ENCODE measurements around the gene CCDC77.

CCDC77 gene

DNA sequence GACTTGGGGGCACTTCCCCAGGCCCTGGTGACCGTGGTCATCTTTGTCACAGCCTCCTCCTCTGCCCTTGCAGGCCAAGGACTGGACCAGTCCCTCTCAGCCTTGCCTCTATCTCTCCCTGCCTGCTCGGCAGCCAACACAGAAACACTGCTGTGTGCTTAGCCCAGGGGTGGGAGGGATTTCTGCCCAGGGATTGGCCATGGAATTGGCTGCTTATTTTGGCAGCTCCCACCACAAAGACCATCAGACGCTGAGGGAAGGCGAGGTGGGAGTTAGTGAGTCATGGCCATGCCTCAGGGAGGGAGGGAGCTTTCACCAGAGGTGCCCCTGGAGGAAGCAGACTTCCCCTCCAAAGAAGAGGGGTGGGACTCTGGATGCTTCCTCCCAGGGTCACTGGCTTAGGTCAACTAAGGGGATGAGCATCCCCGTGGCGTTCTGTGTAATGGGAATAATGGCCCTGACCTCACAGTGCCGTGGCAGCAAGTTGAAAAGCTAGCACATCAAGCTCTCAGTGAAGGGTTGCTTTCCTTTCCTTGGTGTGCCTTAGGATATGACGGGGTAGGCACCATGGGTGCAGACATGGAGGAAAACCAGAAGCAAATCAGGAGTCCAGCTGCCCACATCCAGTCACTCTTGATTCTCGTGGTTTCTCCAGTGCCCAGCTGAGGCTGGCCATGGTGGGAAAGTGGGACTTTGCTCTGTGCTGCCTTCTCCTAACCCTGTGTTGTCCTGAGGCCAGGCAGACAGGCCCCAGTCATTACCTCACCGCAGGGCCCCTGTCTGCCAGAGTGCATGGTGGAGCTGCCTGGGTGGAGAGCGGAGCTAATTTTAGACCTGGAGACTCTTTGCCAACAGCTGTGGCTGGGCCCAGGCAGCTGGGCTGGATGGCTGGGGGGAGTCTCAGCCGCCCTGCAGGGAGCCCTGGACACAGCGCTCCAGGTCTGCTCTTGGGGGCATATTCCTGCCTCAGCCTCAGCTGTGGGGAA, 79.7 kb downstream of the CCDC77 start:
- TF ChIP-seq EZH2 (IDR thresholded peaks at IDR 0.05; ENCODE audit: borderline replicate concordance, low read length): no peak
- TF ChIP-seq, protein P1, sequence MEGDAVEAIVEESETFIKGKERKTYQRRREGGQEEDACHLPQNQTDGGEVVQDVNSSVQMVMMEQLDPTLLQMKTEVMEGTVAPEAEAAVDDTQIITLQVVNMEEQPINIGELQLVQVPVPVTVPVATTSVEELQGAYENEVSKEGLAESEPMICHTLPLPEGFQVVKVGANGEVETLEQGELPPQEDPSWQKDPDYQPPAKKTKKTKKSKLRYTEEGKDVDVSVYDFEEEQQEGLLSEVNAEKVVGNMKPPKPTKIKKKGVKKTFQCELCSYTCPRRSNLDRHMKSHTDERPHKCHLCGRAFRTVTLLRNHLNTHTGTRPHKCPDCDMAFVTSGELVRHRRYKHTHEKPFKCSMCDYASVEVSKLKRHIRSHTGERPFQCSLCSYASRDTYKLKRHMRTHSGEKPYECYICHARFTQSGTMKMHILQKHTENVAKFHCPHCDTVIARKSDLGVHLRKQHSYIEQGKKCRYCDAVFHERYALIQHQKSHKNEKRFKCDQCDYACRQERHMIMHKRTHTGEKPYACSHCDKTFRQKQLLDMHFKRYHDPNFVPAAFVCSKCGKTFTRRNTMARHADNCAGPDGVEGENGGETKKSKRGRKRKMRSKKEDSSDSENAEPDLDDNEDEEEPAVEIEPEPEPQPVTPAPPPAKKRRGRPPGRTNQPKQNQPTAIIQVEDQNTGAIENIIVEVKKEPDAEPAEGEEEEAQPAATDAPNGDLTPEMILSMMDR (IDR thresholded peaks at IDR 0.05; ENCODE audit: low read length): no peak
- Histone ChIP-seq H3K9me2 (ENCODE audit: low read depth, low read length) (no peaks in the 10 kb centered on the region), H3K9me3 (ENCODE audit: low read length) (no peaks in the 10 kb centered on the region), H3K4me3 (ENCODE audit: low read depth, low read length, poor library complexity, severe bottlenecking) (no peak overlapping the region), H3K27me3 (ENCODE audit: insufficient read depth, low read length) (peaks cover 13% of the 10 kb centered on the region; the same call in 1 of the 2 replicates), H3K27ac (ENCODE audit: low read depth, low read length, poor library complexity, severe bottlenecking) (no peak overlapping the region), H3F3A (ENCODE audit: insufficient read depth, low read length) (no peaks in the 10 kb centered on the region), H2AFZ (ENCODE audit: low read length) (no peak overlapping the region), H3K4me2 (ENCODE audit: low read length) (no peak overlapping the region), H3K36me3 (ENCODE audit: insufficient read depth, low read length) (no peaks in the 10 kb centered on the region), H4K20me1 (ENCODE audit: insufficient read depth, low read length) (no peaks in the 10 kb centered on the region), H3K4me1 (ENCODE audit: insufficient read depth, low read length, severe bottlenecking) (no peaks in the 10 kb centered on the region), H3K79me2 (ENCODE audit: insufficient read depth, low read length) (no peaks in the 10 kb centered on the region), H3K9ac (ENCODE audit: low read length) (no peak overlapping the region)

DNA sequence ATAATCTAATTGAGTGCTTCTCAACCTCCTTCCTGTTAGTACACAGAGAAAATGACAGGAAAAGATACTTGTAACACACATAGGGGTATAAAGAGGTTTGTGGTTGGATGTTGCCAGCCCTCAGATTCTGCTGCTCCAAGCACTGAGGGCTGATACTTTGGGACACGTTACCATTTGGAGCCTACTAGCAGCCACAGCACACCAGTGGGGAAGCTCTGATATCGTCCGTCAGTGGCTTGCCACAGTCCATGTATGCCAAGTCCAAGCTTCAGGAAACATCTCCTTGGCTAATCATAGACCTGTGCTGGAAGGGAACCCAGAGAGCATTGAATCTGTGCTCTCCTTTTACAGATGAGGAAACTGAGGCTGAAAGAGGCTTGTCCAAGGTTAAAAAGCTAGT, 80.6 kb downstream of the CCDC77 start:
- H3K27ac ChIP-seq (ENCODE audit: low read depth, low read length, poor library complexity, severe bottlenecking): no peak overlapping the region
- no peaks in the 10 kb centered on the region for H3K9me2 ChIP-seq (ENCODE audit: low read depth, low read length)
- H3K79me2 ChIP-seq (ENCODE audit: insufficient read depth, low read length): no peaks in the 10 kb centered on the region
- H3K9ac ChIP-seq (ENCODE audit: low read length): no peak overlapping the region
- H3K36me3 ChIP-seq (ENCODE audit: insufficient read depth, low read length): no peaks in the 10 kb centered on the region
- no peaks in the 10 kb centered on the region for H4K20me1 ChIP-seq (ENCODE audit: insufficient read depth, low read length)
- TF ChIP-seq, protein P1 (IDR thresholded peaks at IDR 0.05; ENCODE audit: low read length): no peak
- TF ChIP-seq EZH2 (IDR thresholded peaks at IDR 0.05; ENCODE audit: borderline replicate concordance, low read length): no peak
- no peak overlapping the region for H2AFZ ChIP-seq (ENCODE audit: low read length)
- H3K4me2 ChIP-seq (ENCODE audit: low read length): no peak overlapping the region
- no peaks in the 10 kb centered on the region for H3K4me1 ChIP-seq (ENCODE audit: insufficient read depth, low read length, severe bottlenecking)
- H3F3A ChIP-seq (ENCODE audit: insufficient read depth, low read length): no peaks in the 10 kb centered on the region
- no peak overlapping the region for H3K4me3 ChIP-seq (ENCODE audit: low read depth, low read length, poor library complexity, severe bottlenecking)
- no peaks in the 10 kb centered on the region for H3K9me3 ChIP-seq (ENCODE audit: low read length)
- peaks cover 12% of the 10 kb centered on the region; the same call in 1 of the 2 replicates for H3K27me3 ChIP-seq (ENCODE audit: insufficient read depth, low read length)

DNA sequence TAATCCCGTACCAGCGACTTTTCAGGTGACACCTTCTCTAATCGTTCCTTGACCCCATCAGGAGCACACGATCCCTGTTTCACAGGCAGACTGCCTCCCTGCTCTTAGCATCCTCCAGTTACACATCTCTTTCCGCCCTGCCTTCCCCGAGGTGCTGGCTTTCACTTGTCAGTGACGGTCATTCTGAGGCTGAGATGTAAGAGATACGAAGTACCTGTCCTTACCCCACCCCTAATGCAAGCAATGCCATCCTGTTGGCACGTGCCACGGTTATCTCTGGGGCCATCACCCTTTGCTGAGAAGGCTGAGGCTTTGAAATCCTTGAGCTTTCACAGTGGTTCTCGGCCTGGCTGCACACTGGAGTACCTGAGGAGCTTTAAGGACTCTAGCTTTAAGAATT, 82.7 kb downstream of the CCDC77 start:
- no peak overlapping the region for H3K27ac ChIP-seq (ENCODE audit: low read depth, low read length, poor library complexity, severe bottlenecking)
- H4K20me1 ChIP-seq (ENCODE audit: insufficient read depth, low read length): no peaks in the 10 kb centered on the region
- no peaks in the 10 kb centered on the region for H3K36me3 ChIP-seq (ENCODE audit: insufficient read depth, low read length)
- no peak overlapping the region for H3K9ac ChIP-seq (ENCODE audit: low read length)
- no peaks in the 10 kb centered on the region for H3F3A ChIP-seq (ENCODE audit: insufficient read depth, low read length)
- H3K27me3 ChIP-seq (ENCODE audit: insufficient read depth, low read length): peaks cover 8% of the 10 kb centered on the region; the same call in 1 of the 2 replicates
- no peak overlapping the region for H3K4me3 ChIP-seq (ENCODE audit: low read depth, low read length, poor library complexity, severe bottlenecking)
- no peaks in the 10 kb centered on the region for H3K9me3 ChIP-seq (ENCODE audit: low read length)
- no peaks in the 10 kb centered on the region for H3K79me2 ChIP-seq (ENCODE audit: insufficient read depth, low read length)
- no peaks in the 10 kb centered on the region for H3K9me2 ChIP-seq (ENCODE audit: low read depth, low read length)
- no peak overlapping the region for H2AFZ ChIP-seq (ENCODE audit: low read length)
- H3K4me1 ChIP-seq (ENCODE audit: insufficient read depth, low read length, severe bottlenecking): no peaks in the 10 kb centered on the region
- no peak overlapping the region for H3K4me2 ChIP-seq (ENCODE audit: low read length)
- TF ChIP-seq EZH2 (IDR thresholded peaks at IDR 0.05; ENCODE audit: borderline replicate concordance, low read length): no peak
- TF ChIP-seq, protein P1 (IDR thresholded peaks at IDR 0.05; ENCODE audit: low read length): no peak

All from OCI-LY1 (cell line).